GM04503 (cell line): ENCODE data around the gene PSMD9.
"Not testable (repeated sequence)": the region's sequence is repeated elsewhere in the genome, so short reads cannot be mapped to it uniquely, and the experiment has no call there.

Experiments
- DNase-seq: peaks from one replicate; pipeline ENCODE4 v3.0.0-alpha.2; 2012; ENCODE audit warnings: low read depth

The PSMD9 gene

DNA sequence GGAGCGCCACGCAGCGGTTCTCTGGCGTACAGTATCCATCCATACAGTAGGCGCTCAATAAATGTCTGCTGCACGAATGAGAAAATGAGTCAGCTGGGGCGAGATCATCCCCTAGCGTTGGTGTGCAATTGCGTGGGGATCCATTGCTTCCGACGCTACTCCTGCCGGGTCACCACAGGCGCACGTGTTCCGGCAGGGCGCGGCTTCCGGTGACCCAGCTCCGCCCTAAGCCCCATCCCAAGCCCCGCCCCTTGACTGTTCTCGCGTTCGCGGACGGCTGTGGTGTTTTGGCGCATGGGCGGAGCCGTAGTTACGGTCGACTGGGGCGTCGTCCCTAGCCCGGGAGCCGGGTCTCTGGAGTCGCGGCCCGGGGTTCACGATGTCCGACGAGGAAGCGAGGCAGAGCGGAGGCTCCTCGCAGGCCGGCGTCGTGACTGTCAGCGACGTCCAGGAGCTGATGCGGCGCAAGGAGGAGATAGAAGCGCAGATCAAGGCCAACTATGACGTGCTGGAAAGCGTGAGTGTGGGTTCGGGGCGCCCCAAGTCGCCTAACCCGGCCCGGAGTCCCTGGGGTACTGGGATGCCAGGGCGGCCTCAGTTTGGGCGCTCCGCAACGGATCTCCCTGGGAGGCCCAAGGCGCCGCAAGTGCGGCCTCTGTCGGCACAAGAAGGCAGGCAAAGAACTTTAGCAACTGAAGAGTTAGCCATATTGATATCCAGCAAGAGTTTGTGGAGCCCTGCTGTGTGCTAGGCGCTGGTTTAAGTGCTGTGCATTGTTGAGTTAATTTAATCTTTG lies at the start of gene PSMD9:
Gene PSMD9, plus strand, starts transcription at position 313 of the 796 bp plus-strand sequence. Its CDS starts 67 bp downstream, at position 380.
- peak; percentile 89 for DNase-seq

DNA sequence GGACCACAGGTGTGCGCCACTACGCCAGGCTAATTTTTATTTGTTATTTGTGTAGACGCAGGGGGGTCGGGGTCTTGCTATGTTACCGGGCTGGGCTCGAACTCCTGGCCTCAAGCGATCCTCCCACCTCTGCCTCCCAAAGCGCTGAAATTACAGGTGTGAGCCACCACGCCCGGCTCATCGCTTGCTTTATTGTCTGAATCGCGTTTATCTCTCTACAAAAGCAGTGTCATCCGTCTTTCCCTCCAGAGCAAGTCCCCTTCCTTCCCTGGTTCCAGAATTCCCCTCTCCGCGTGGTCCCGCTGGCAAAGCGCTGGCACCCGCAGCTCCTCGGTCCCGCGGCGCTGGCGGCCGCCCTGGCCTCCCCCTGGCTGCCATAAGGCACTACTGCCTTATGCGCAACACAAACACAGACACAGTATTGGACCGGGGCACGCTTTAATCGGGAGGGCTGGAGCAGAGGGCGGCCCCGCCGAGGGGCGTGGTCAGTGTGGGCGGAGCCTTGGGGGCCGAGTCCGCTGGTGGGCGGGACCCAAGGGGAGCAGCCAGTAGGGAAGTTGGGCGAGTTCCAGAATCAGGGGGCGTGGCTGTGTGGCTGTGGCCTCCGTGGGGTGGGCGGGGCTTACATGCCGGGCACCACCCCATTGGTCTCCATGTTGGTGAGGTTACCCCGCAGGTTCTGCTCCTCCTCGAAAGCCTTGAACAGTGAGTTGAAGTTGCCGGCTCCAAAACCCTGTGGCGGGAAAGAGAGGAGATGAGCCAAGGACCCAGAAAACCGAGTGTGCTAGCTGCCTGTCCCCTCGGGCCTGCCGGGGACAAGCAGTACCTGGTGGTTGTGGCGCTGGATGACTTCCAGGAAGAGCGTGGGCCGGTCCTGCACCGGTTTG lies 49.2 kb upstream of the PSMD9 start:
- DNase-seq, result peak; percentile 80

DNA sequence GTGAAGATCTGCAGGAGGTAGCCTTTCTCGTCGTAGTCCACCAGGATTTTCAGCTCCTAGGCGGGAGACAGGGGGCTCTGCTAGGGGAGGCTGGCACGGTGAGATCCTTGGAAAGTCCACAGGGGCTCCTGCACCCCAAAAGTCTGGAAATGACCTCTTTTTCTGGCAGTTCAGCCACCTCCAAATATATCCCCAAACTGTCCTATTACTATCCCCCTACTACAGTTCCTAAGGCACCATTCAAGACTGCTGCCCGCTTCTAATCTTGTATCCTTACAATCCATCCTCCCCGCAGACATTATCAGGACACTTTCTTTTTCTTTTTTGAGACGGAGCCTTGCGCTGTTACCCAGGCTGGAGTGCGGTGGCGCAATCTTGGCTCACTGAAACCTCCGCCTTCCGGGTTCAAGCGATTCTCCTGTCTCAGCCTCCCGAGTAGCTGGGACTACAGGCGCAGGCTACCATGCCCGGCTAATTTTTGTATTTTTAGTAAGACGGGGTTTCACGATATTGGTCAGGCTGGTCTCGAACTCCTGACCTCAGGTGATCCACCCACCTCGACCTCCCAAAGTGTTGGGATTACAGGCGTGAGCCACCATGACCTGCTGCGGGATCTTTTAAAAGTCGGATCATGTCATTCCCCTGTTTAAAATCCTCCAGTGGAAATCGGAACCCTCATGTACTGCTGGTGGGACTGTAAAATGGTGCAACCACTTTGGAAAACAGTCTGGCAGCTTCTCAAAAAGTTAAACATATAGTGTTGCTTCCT lies 48.4 kb upstream of the PSMD9 start:
- no peak for DNase-seq

DNA sequence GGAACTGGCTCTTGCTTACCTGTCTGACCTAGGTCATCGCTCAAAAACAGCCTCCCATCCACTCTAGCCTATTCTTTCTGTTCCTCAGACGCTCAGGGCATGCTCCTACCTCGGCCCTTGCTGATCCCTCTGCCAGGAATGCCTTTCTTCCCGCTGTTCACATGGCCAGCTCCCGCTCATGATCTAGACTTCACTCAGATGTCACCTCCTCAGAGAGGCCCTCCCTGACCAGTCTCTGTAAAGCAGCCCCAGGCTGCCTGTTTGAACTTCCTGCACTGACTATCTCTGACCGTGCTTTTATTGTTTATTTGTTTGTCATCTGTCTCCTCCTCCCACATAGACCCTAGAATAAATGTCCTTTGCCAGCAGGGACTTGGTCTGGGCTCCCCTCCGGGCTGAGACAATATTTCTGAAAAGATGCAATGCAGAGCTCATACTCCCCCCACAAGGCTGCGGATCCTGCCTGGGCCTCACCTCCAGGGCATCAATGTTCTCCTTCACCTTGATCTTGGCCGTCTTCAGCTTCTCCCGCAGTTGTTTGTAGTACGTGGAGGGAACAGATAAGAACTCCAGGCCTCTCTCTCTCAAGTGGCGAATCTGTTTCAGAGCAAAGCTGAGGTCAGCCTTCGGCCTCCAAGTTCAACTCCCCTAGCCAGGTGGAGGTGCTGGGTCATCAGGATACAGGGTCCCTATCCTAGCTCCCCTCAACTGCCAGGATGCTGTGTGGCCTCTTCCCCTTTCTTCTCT lies 45.2 kb upstream of the PSMD9 start:
- no peak for DNase-seq

- no peak for DNase-seq
Observed at GRCh38 chr12:121845701-121846100, 42.9 kb upstream of the PSMD9 start.

DNA sequence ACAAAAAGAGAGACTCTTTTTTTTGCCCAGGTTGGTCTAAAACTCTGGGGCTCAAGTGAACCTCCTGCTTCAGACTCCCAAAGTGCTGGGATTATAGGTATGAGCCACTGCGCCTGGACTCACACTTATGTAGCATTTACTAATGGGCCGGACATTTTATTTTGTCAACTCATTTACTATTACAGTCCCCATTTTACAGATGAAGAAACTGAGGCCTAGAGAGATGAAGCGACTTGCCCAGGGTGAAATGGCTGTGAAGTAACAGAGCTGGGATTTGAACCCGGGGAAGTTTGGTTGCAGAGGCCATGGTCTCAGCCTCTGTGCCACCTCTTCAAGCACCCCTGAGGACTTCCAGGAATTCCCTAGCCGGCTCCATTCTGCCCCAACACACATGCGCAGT lies 39.4 kb upstream of the PSMD9 start:
- no peak for DNase-seq

- no peak for DNase-seq
Observed at GRCh38 chr12:121849665-121850064, 38.9 kb upstream of the PSMD9 start.

DNA sequence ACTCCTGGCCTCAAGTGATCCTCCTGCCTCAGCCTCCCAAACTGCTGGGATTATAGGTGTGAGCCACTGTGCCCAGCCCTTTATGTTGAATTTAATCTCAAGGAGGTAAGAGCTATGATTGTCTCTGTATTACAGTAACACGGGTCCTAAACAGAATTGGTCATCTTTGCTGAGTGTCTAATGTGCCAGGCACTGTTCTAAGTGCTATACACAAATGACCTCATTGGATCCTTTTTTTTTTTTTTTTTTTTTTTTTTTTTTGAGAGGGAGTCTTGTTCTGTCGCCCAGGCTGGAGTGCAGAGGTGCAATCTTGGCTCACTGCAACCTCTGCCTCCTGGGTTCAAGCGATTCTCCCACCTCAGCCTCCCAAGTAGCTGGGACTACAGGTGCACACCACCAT lies 36.2 kb upstream of the PSMD9 start:
- DNase-seq, result not testable (repeated sequence)

GRCh38 chr12:121857322-121858246 lies 31.0 kb upstream of the PSMD9 start:
- DNase-seq, result no peak

- DNase-seq, result no peak
Observed at GRCh38 chr12:121858318-121858661, 30.3 kb upstream of the PSMD9 start.

GRCh38 chr12:121858662-121859572 lies 29.7 kb upstream of the PSMD9 start, which contains the start of gene HPD:
TSS of gene HPD (minus strand) at chr12:121858859. CDS start at chr12:121858823, 36 bp downstream.
- peak; percentile 52 for DNase-seq

GRCh38 chr12:121860257-121860656 lies 28.3 kb upstream of the PSMD9 start:
- DNase-seq, result no peak

DNA sequence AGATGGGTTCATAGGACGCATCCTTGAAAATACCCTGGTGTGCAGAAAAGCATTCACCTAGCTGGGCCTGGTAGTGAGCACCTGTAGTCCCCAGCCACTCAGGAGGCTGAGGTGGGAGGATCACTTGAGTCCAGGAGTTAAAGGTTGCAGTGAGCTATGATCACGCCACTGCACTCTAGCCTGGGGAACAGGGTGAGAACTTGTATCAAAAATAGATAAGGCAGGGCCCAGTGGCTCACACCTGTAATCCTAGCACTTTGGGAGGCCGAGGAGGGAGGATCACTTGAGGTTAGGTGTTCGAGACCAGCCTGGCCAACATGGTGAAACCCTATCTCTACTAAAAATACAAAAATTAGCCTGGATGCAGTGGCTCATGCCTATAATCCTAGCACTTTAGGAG lies 27.9 kb upstream of the PSMD9 start:
- DNase-seq, result not testable (repeated sequence)

GRCh38 chr12:121861636-121862254 lies 26.8 kb upstream of the PSMD9 start:
- no peak for DNase-seq

- DNase-seq, result no peak
Observed at GRCh38 chr12:121866331-121866730, 22.3 kb upstream of the PSMD9 start.

GRCh38 chr12:121869229-121869628 lies 19.4 kb upstream of the PSMD9 start:
- not testable (repeated sequence) for DNase-seq

DNA sequence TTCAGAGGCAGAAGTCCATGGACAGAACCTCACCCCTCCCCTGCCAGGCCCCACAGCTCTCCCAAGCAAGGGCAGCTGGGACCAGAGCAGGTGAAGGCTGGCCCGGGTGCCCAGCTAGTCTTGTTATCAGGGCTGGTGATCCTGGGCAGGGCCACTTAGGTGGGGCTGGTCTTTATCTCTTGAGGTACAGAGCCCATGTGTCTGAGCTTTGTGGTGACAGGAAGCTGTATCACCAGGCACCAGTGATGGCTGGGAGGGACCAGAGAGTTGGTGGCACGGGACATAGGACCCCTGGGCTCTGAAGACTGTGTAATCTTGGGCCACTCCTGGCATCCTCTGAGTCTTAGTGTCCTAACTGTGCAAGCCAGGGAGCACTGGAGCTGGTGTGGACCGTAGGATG lies 17.1 kb upstream of the PSMD9 start:
- DNase-seq, result no peak

- DNase-seq, result peak; percentile 72
Observed at GRCh38 chr12:121872546-121873215, 15.9 kb upstream of the PSMD9 start.
